Neutrophil (primary cell): ENCODE measurements around the gene PTAFR.
A peak's percentile ranks its signal among the peaks of the same experiment; 100 is the strongest.

ENCODE experiments used
- H3K27ac ChIP-seq: fragments of 200-600 bp; sonication (generic); 2 replicates; pipeline ENCODE4 v1.5.1; 2016; ENCODE audit warnings: mild to moderate bottlenecking, moderate library complexity
- H3K27me3 ChIP-seq: fragments of 200-600 bp; sonication (generic); 2 replicates; pipeline ENCODE4 v1.6.0; 2016; ENCODE audit warnings: mild to moderate bottlenecking
- H3K36me3 ChIP-seq: fragments of 200-600 bp; sonication (generic); 2 replicates; pipeline ENCODE4 v1.5.1; 2017
- H3K4me1 ChIP-seq, 2 experiments: fragments of 200-600 bp in 1 of 2; sonication (generic) in 1 of 2; 1 replicate in 1 of 2; 2 replicates in 1 of 2; pipeline versions ENCODE4 v1.5.1 to v1.6.1; 2013 to 2016; ENCODE audit warnings: low read depth in 1 of 2, low read length in 1 of 2, mild to moderate bottlenecking in 1 of 2, moderate library complexity in 1 of 2; ENCODE audit not compliant: control insufficient read depth in 1 of 2, insufficient read depth in 1 of 2
- H3K4me3 ChIP-seq, 2 experiments: fragments of 200-600 bp in 1 of 2; sonication (generic) in 1 of 2; 1 replicate in 1 of 2; 2 replicates in 1 of 2; pipeline ENCODE4 v1.5.1; 2013 to 2016; ENCODE audit warnings: low read depth in 1 of 2, low read length in 1 of 2, mild to moderate bottlenecking in 1 of 2, moderate library complexity in 1 of 2
- H3K9me3 ChIP-seq: fragments of 200-600 bp; sonication (generic); 2 replicates; pipeline ENCODE4 v1.5.1; 2016
- TF ChIP-seq, protein P1 (sequence below): fragments of 200-600 bp; sonication (generic); IDR thresholded peaks from 2 replicates; pipeline ENCODE4 v1.5.1; 2016; ENCODE audit warnings: antibody characterized with exemption

PTAFR gene

DNA sequence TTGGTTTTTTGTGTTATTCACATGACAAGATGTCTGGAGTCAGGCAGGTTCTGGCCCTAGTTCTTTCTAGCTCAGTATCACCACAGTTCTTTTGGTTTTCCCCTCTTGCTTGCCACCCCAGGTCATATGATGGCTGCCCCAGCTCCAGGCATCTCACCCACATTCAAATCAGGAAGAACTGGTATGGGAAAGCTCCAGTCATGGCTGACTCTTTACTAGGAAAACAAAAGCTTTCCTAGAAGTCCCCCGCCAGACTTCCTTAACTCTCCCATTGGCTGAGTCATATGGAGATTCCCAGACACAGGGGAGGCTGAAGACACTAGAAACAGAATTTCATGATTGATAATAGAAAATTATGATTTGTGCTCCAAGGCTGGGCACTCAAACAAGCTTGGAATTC, 65.9 kb downstream of the PTAFR start:
- H3K27ac ChIP-seq = peak overlapping the region; percentile 97
- TF ChIP-seq, protein P1, sequence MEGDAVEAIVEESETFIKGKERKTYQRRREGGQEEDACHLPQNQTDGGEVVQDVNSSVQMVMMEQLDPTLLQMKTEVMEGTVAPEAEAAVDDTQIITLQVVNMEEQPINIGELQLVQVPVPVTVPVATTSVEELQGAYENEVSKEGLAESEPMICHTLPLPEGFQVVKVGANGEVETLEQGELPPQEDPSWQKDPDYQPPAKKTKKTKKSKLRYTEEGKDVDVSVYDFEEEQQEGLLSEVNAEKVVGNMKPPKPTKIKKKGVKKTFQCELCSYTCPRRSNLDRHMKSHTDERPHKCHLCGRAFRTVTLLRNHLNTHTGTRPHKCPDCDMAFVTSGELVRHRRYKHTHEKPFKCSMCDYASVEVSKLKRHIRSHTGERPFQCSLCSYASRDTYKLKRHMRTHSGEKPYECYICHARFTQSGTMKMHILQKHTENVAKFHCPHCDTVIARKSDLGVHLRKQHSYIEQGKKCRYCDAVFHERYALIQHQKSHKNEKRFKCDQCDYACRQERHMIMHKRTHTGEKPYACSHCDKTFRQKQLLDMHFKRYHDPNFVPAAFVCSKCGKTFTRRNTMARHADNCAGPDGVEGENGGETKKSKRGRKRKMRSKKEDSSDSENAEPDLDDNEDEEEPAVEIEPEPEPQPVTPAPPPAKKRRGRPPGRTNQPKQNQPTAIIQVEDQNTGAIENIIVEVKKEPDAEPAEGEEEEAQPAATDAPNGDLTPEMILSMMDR = no peak

DNA sequence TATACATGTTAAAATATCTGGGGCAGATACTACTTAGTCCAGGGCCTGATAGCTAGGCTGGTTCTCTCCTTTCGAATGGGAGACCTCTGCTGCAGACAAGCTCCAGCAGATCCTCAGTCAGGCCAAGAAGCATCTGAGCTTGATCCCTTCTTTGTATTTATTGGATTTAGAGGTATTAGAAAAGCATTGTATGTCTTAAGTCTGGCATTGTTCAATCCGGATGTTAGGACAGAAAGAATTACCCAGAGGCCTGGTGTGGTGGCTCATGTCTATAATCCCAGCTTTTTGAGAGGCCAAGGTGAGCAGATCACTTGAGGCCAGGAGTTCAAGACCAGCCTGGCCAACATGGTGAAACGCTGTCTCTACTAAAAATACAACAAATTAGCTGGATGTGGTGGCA, 66.9 kb downstream of the PTAFR start:
- no peak overlapping the region for H3K4me3 ChIP-seq
- no peaks in the 10 kb centered on the region for H3K36me3 ChIP-seq
- peaks cover 71 to 72% of the 10 kb centered on the region in 2 experiments for H3K4me1 ChIP-seq
- H3K27me3 ChIP-seq = no peaks in the 10 kb centered on the region
- H3K27ac ChIP-seq = peak overlapping the region; percentile 97
- no peaks in the 10 kb centered on the region for H3K9me3 ChIP-seq
- TF ChIP-seq, protein P1 = no peak

More for the DNA sequence above, 65.9 kb downstream of the PTAFR start:
- no peaks in the 10 kb centered on the region for H3K36me3 ChIP-seq
- H3K4me1 ChIP-seq = peaks cover 81% of the 10 kb centered on the region in 2 experiments
- no peaks in the 10 kb centered on the region for H3K9me3 ChIP-seq
- peak overlapping the region in 1 of 2 experiments; percentile 19 for H3K4me3 ChIP-seq
- H3K27me3 ChIP-seq = no peaks in the 10 kb centered on the region

DNA sequence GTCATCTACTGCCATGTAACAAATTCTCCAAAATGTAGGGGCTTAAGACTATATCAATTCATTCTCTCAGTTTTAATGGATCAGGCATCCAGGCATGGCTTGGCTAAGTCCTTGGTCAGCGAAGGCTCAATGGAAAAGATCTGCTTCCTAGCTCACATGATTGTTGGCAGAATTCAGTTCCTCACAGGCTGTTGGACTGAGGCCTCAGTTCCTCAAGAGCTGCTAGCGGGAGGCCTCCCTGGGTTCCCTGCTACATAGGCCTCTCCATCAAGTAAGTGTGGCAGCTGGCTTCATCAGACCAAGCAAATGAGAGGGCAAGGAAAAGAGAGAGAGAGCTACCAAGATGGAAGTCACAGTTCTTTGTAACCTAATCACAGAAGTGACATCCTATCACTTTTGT, 68.5 kb downstream of the PTAFR start:
- H3K27me3 ChIP-seq = no peaks in the 10 kb centered on the region
- H3K4me3 ChIP-seq = no peak overlapping the region
- H3K36me3 ChIP-seq = no peaks in the 10 kb centered on the region
- H3K27ac ChIP-seq = peak overlapping the region; percentile 70
- TF ChIP-seq, protein P1 = no peak
- no peaks in the 10 kb centered on the region for H3K9me3 ChIP-seq
- peaks cover 55 to 56% of the 10 kb centered on the region in 2 experiments for H3K4me1 ChIP-seq

DNA sequence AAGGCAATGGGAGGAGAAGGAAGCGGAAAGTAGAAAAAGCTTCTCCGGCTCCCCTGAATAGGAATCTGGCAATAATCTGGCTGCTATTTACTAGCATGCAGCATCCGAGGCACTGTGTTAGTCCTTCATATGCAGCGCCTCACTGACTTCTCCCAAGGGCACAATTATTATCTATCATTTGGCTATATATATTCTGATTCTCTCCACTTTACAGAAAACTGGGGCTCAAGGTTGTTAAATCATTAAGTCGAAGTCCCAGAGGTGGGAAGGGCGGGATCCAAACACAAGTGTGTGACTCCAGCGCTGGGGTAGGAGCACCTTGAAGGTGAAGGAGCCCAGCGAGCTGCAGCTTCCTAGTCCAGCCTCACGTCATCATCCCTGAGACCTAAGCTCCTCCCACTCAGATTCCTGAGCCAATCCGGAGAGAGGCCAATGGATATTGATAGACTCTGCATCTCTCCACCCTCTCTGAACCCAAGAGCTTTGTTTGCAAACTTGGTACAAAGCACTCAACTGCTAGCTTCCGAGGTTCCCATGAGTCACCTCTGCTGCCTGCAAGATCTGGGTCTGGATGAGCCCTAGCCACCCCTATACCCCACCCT, 71.5 kb downstream of the PTAFR start:
- no peaks in the 10 kb centered on the region for H3K9me3 ChIP-seq
- no peak overlapping the region for H3K4me3 ChIP-seq
- H3K27ac ChIP-seq = peak overlapping the region; percentile 70
- no peaks in the 10 kb centered on the region for H3K27me3 ChIP-seq
- H3K4me1 ChIP-seq = peaks cover 25 to 26% of the 10 kb centered on the region in 2 experiments
- TF ChIP-seq, protein P1 = no peak
- H3K36me3 ChIP-seq = no peaks in the 10 kb centered on the region

DNA sequence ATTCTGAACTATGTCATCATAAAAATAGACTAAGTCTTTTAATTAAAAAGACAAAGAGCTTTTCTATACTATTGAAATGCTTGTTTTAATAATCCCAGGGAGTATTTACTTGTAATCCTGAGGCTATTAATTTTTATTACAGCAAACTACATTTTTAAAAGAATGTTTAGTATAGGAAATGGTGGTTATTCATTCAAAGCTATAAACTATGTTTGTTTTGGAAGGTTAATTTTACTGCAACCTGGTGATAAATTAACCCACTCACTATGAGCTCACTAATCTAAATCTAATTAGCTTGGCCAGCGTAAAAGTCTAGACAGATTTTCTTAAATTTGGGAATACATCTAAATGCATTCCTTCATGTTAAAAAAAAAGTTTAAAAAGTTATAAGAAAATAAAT, 74.3 kb downstream of the PTAFR start:
- H3K27me3 ChIP-seq = no peaks in the 10 kb centered on the region
- H3K4me3 ChIP-seq = no peak overlapping the region
- H3K9me3 ChIP-seq = no peaks in the 10 kb centered on the region
- TF ChIP-seq, protein P1 = no peak
- H3K36me3 ChIP-seq = no peaks in the 10 kb centered on the region
- H3K27ac ChIP-seq = no peak overlapping the region
- H3K4me1 ChIP-seq = peaks cover 18 to 19% of the 10 kb centered on the region in 2 experiments
